Uterus (tissue), 4 donors: ENCODE measurements around the gene VEPH1. TPM values are rescaled to one million over a fixed set of nuclear protein-coding genes. Genes with fewer than 3 reads are reported as not detected.

Experiments used
- DNase-seq, 2 donors: peaks; one replicate each; pipeline ENCODE4 v3.0.0-alpha.2; 2019 to 2020
- H3K27ac ChIP-seq, 2 donors: fragments of 200-600 bp; sonication (generic); 1 replicate in 1 of 2; 2 replicates in 1 of 2; pipeline ENCODE4 v1.5.1; 2016 to 2018
- H3K27me3 ChIP-seq, 2 donors: fragments of 200-600 bp; sonication (generic); one replicate each; pipeline ENCODE4 v1.5.1; 2018 to 2019; ENCODE audit warnings: control low read depth in 1 of 2
- H3K36me3 ChIP-seq, 2 donors: fragments of 200-600 bp; sonication (generic); one replicate each; pipeline ENCODE4 v1.5.1; 2019; ENCODE audit warnings: control low read depth in 1 of 2
- H3K4me1 ChIP-seq, 2 donors: fragments of 200-600 bp; sonication (generic); one replicate each; pipeline ENCODE4 v1.5.1; 2018 to 2019; ENCODE audit warnings: control low read depth in 1 of 2
- H3K4me3 ChIP-seq, 2 donors: fragments of 200-600 bp; sonication (generic); 1 replicate in 1 of 2; 2 replicates in 1 of 2; pipeline ENCODE4 v1.5.1; 2018 to 2019; ENCODE audit warnings: mild to moderate bottlenecking in 1 of 2
- H3K9me3 ChIP-seq, 2 donors: fragments of 200-600 bp; sonication (generic); one replicate each; pipeline ENCODE4 v1.5.1; 2019; ENCODE audit warnings: control low read depth in 1 of 2
- POLR2A ChIP-seq, 2 donors: fragments of 450-650 bp; IDR thresholded peaks; one replicate each; pipeline ENCODE4 v1.6.1; 2016; ENCODE audit warnings: antibody characterized with exemption in 2 of 2, mild to moderate bottlenecking in 1 of 2, moderate library complexity in 1 of 2
- intact Hi-C: fragments of 100-400 bp; cut with DNase I; formaldehyde crosslinking; loops from one replicate; pipeline ENCODE4 v1.15.1; 2023; ENCODE audit warnings: low total_unique reads
- total RNA-seq, 4 donors: library from RNA; depleted of rRNA in 3 of 4; stranded (reverse); fragments of >200 nt in 3 of 4; gene quantifications; one replicate each; pipeline versions ENCODE4 v1.1.0 to v1.2.4, GENCODE V29; 2014 to 2023
- TF ChIP-seq, protein P1 (sequence below), 4 experiments: fragments of 200-600 bp in 2 of 4; fragments of 450-650 bp in 2 of 4; sonication (generic) in 2 of 4; IDR thresholded peaks; one replicate each; pipeline ENCODE4 v1.5.1; 2016 to 2019; ENCODE audit warnings: antibody characterized with exemption in 4 of 4, mild to moderate bottlenecking in 2 of 4, moderate library complexity in 1 of 4
- donor health status: DM: yes; HTN: yes; CAD: no.

VEPH1 gene
- total RNA-seq, 4 donors from 2014 or later = 12.2 TPM; not detected in 3

DNA sequence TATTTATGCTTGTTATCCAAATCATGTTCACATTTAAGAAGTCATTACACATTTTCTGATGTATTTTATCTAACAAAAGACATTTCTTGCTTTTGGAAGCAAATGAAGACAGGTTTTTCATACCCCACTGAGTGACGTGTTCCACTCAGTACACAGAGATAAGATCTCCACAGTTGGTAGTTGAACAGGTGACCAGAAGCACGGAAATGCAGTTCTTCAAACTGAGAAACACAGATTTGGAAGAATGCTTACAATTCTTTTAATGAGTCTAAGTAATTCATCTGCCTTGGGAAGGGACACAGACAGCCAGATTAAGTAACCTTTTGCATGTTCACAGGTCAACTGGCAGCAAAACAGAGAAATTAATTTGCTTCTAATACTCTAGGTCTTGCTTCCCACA is 43.5 kb downstream of the VEPH1 start:
- Histone ChIP-seq H3K4me1 (no peaks in the 10 kb centered on the region), H3K36me3 (no peaks in the 10 kb centered on the region), H3K4me3 (no peak overlapping the region), H3K27me3 (no peaks in the 10 kb centered on the region), H3K9me3 (no peaks in the 10 kb centered on the region), H3K27ac (no peak overlapping the region)
- no peak for DNase-seq
- intact Hi-C loops = no loop called here
- TF ChIP-seq, protein P1, sequence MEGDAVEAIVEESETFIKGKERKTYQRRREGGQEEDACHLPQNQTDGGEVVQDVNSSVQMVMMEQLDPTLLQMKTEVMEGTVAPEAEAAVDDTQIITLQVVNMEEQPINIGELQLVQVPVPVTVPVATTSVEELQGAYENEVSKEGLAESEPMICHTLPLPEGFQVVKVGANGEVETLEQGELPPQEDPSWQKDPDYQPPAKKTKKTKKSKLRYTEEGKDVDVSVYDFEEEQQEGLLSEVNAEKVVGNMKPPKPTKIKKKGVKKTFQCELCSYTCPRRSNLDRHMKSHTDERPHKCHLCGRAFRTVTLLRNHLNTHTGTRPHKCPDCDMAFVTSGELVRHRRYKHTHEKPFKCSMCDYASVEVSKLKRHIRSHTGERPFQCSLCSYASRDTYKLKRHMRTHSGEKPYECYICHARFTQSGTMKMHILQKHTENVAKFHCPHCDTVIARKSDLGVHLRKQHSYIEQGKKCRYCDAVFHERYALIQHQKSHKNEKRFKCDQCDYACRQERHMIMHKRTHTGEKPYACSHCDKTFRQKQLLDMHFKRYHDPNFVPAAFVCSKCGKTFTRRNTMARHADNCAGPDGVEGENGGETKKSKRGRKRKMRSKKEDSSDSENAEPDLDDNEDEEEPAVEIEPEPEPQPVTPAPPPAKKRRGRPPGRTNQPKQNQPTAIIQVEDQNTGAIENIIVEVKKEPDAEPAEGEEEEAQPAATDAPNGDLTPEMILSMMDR (IDR thresholded peaks at IDR 0.05) = no peak
- TF ChIP-seq POLR2A (IDR thresholded peaks at IDR 0.05) = no peak

DNA sequence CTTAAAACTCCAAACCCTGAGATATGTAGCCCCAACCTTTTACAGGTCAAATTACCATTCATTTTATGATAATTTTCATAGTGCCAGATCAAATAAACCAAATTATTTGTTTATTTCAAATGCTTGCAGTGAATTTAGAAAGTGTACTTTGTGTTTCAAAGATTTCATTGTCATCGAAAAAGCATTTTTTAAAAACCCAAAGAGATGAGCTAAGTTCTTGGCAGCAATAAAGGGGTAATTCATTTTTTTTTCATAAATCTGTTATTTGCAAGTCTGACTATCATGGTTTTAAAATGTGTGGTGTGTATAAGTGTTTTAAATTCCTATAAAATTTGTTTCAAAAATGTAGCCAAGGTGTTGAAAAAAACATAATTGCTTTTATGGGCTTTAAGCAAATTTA is 49.4 kb downstream of the VEPH1 start:
- TF ChIP-seq, protein P1 (IDR thresholded peaks at IDR 0.05) = no peak
- TF ChIP-seq POLR2A (IDR thresholded peaks at IDR 0.05) = no peak
- no peak for DNase-seq
- H3K27ac ChIP-seq = no peak overlapping the region
- H3K4me3 ChIP-seq = no peak overlapping the region
- no peaks in the 10 kb centered on the region for H3K9me3 ChIP-seq
- H3K4me1 ChIP-seq = no peaks in the 10 kb centered on the region
- no peaks in the 10 kb centered on the region for H3K36me3 ChIP-seq
- intact Hi-C loops = no loop called here
- no peaks in the 10 kb centered on the region for H3K27me3 ChIP-seq

DNA sequence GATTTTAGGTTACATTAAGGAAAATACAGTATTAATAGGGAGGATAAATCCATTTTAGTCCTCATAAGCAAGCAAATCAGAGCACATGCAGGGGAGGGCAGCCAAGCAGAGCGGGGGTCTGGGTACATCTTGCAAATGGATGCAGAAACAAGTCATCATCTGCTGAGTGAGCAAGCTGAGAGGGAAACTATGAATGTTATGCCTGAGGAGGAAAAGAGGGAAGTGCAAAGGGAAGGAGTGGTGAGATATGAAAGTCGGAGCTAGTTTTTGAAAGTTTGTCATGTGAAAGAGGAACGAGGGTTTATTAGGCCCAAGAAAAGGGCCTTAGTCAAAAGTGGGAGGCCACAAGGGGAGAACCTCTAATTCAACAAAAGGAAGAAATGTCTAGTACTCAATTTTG is 51.1 kb downstream of the VEPH1 start:
- no peaks in the 10 kb centered on the region for H3K9me3 ChIP-seq
- no peak overlapping the region for H3K27ac ChIP-seq
- TF ChIP-seq POLR2A (IDR thresholded peaks at IDR 0.05) = no peak
- TF ChIP-seq, protein P1 (IDR thresholded peaks at IDR 0.05) = no peak
- H3K4me1 ChIP-seq = no peaks in the 10 kb centered on the region
- no peak overlapping the region for H3K4me3 ChIP-seq
- no peaks in the 10 kb centered on the region for H3K36me3 ChIP-seq
- H3K27me3 ChIP-seq = no peaks in the 10 kb centered on the region
- intact Hi-C loops = no loop called here
- no peak for DNase-seq

DNA sequence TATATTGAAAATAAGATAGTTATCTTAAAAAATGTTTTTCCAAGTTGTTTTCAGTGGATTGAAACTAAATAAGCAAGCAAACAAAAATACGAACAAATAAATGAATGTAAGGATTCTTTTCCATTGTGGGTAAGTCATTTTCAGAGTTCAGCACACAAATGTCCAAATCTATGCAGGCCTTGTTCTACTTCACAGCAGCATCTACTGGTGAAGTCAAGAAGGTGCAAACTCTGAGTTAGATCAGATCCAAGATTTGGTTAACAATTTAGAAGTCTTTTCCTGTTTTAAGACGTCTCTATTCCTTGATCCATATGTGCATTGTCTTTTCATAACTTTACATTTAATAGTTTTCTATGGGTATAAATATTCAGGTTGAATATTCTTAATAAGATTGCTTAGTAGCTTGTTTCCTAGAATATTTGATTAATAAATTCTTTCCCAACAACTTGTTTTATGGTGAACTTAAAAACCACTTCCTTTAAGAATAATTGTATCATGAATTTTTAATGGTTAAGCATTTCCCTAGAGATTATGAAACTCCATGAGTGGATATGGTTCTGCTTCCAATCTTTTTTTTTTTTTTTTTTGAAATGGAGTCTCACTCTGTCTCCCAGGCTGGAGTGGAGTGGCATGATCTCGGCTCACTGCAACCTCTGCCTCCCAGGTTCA is 56.1 kb downstream of the VEPH1 start:
- TF ChIP-seq, protein P1 (IDR thresholded peaks at IDR 0.05) = peak in 1 of 4 experiments; percentile 47
- TF ChIP-seq POLR2A (IDR thresholded peaks at IDR 0.05) = no peak
- no peaks in the 10 kb centered on the region for H3K36me3 ChIP-seq
- no peaks in the 10 kb centered on the region for H3K27me3 ChIP-seq

DNA sequence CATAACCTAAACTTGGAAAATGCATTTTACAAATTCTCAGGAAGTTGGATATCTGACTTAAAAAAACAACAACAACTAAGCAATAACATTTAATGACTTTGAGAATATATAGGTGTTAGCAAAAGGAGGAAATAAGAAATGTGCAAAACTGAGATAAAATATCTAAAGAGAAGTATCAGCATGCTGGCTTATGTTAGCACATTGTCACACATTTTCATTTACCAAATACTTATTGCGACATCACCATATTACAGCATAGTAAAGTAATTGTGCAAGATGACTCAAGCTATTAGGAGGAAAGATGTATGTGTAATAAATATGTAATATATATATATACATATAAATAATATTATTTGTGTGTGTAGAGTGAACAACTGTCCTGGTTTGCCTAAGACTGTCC is 57.4 kb downstream of the VEPH1 start:
- no peaks in the 10 kb centered on the region for H3K36me3 ChIP-seq
- no peaks in the 10 kb centered on the region for H3K9me3 ChIP-seq
- intact Hi-C loops = no loop called here
- no peak for DNase-seq
- no peaks in the 10 kb centered on the region for H3K4me1 ChIP-seq
- H3K4me3 ChIP-seq = no peak overlapping the region
- H3K27me3 ChIP-seq = no peaks in the 10 kb centered on the region
- TF ChIP-seq POLR2A (IDR thresholded peaks at IDR 0.05) = no peak
- TF ChIP-seq, protein P1 (IDR thresholded peaks at IDR 0.05) = no peak
- no peak overlapping the region for H3K27ac ChIP-seq

More for the DNA sequence above, 56.1 kb downstream of the VEPH1 start:
- intact Hi-C loops = no loop called here
- DNase-seq = no peak
- Histone ChIP-seq H3K4me3 (no peak overlapping the region), H3K4me1 (no peaks in the 10 kb centered on the region), H3K9me3 (no peaks in the 10 kb centered on the region), H3K27ac (no peak overlapping the region)
